Peyer's patch (tissue), 4 donors: ENCODE measurements around the gene FAM110D. TPM values are rescaled to one million over a fixed set of nuclear protein-coding genes. Genes with fewer than 3 reads are reported as not detected.

Experiments used
- DNase-seq, 3 donors: peaks; one replicate each; pipeline ENCODE4 v3.0.0-alpha.2; 2017 to 2019
- H3K27ac ChIP-seq, 4 donors: fragments of 200-600 bp; sonication (generic); one replicate each; pipeline ENCODE4 v1.5.1; 2016 to 2019
- H3K27me3 ChIP-seq, 2 donors: fragments of 200-600 bp; sonication (generic); one replicate each; pipeline ENCODE4 v1.5.1; 2019
- H3K36me3 ChIP-seq, 3 donors: fragments of 200-600 bp; sonication (generic); one replicate each; pipeline ENCODE4 v1.5.1; 2016 to 2019
- H3K4me1 ChIP-seq, 4 donors: fragments of 200-600 bp; sonication (generic); one replicate each; pipeline ENCODE4 v1.5.1; 2016 to 2019
- H3K4me3 ChIP-seq, 4 donors: fragments of 200-600 bp; sonication (generic); 1 replicate in 3 of 4; 2 replicates in 1 of 4; pipeline ENCODE4 v1.5.1; 2016 to 2019; ENCODE audit warnings: mild to moderate bottlenecking in 1 of 4
- H3K9me3 ChIP-seq, 4 donors: fragments of 200-600 bp; sonication (generic); one replicate each; pipeline ENCODE4 v1.5.1; 2016 to 2019; ENCODE audit warnings: mild to moderate bottlenecking in 1 of 4
- CTCF ChIP-seq, 6 experiments: fragments of 450-650 bp in 4 of 6; fragments of 200-600 bp in 2 of 6; sonication (generic) in 1 of 6; IDR thresholded peaks; one replicate each; pipeline ENCODE4 v1.5.1; 2017 to 2019; ENCODE audit warnings: antibody characterized with exemption in 6 of 6, mild to moderate bottlenecking in 3 of 6, moderate library complexity in 1 of 6
- POLR2A ChIP-seq, 2 donors: fragments of 450-650 bp; IDR thresholded peaks; one replicate each; pipeline ENCODE4 v1.5.1; 2017; ENCODE audit warnings: antibody characterized with exemption in 2 of 2, mild to moderate bottlenecking in 2 of 2, moderate library complexity in 2 of 2
- total RNA-seq, 4 donors: library from RNA; depleted of rRNA; stranded (reverse); fragments of >200 nt; gene quantifications; one replicate each; pipeline ENCODE4 v1.1.0, GENCODE V29; 2016

The FAM110D gene
- total RNA-seq, 4 donors from 2014 or later, result 1.3 to 6.6 (median 1.3) TPM; not detected in 1

DNA sequence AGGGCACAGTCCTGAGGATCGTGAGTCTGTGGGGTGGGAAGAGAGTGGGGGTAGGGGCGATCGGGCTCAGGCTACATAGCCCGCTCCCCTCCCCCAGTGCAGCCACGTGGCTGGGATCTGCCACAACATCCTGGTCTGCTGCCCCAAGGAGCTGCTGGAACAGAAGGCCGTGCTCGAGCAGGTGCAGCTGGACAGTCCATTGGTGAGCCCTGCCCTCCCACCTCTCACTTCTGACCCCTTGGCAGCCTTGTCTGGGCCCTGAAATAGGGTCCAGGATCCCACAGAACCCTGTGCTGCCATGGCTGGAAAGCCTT, 23.5 kb downstream of the FAM110D start:
- peaks cover 0 to 32% (median 0%) of the 10 kb centered on the region in 3 donors for H3K36me3 ChIP-seq
- no peak for DNase-seq
- no peaks in the 10 kb centered on the region for H3K9me3 ChIP-seq
- no peaks in the 10 kb centered on the region for H3K4me1 ChIP-seq
- no peak overlapping the region for H3K27ac ChIP-seq
- H3K27me3 ChIP-seq, result no peaks in the 10 kb centered on the region
- no peak overlapping the region for H3K4me3 ChIP-seq
- no peak for TF ChIP-seq POLR2A (IDR thresholded peaks at IDR 0.05)
- TF ChIP-seq CTCF (IDR thresholded peaks at IDR 0.05), result no peak

GRCh38 chr1:26184086-26184485, 25.2 kb downstream of the FAM110D start:
- Histone ChIP-seq H3K4me1 (no peaks in the 10 kb centered on the region), H3K36me3 (peaks cover 0 to 38% (median 0%) of the 10 kb centered on the region in 3 donors), H3K9me3 (no peaks in the 10 kb centered on the region), H3K27ac (no peak overlapping the region), H3K27me3 (no peaks in the 10 kb centered on the region), H3K4me3 (no peak overlapping the region)
- no peak for TF ChIP-seq CTCF (IDR thresholded peaks at IDR 0.05)
- no peak for TF ChIP-seq POLR2A (IDR thresholded peaks at IDR 0.05)
- no peak for DNase-seq

- Histone ChIP-seq H3K4me1 (no peaks in the 10 kb centered on the region), H3K9me3 (no peaks in the 10 kb centered on the region), H3K36me3 (peaks cover 0 to 38% (median 0%) of the 10 kb centered on the region in 3 donors), H3K27me3 (no peaks in the 10 kb centered on the region), H3K4me3 (no peak overlapping the region), H3K27ac (no peak overlapping the region)
- no peak for DNase-seq
- TF ChIP-seq CTCF (IDR thresholded peaks at IDR 0.05) (no peak), POLR2A (IDR thresholded peaks at IDR 0.05) (no peak)
Measured at GRCh38 chr1:26184883-26185282, 26.0 kb downstream of the FAM110D start.

GRCh38 chr1:26187882-26188281, 29.0 kb downstream of the FAM110D start:
- Histone ChIP-seq H3K27me3 (no peaks in the 10 kb centered on the region), H3K9me3 (no peaks in the 10 kb centered on the region), H3K4me1 (no peaks in the 10 kb centered on the region), H3K36me3 (peaks cover 0 to 24% (median 0%) of the 10 kb centered on the region in 3 donors), H3K27ac (no peak overlapping the region), H3K4me3 (no peak overlapping the region)
- TF ChIP-seq POLR2A (IDR thresholded peaks at IDR 0.05) (no peak), CTCF (IDR thresholded peaks at IDR 0.05) (no peak)
- DNase-seq, result no peak

DNA sequence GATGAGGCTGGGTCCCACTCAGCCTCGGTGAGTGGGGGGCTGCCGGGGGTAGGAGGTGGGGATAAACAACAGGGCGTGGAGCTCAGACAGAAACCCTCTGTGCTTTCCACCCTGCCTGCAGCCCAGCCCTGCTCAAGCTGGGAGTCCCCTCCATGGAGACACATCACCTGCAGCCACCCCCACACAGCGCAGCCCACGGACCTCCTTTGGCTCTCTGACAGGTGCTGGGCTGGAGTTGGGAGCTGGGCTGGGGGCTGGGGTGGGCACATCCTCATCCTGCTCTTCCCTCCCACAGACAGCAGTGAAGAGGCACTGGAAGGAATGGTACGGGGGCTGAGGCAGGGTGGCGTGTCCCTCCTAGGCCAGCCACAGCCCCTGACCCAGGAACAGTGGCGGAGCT, 29.6 kb downstream of the FAM110D start:
- no peak overlapping the region for H3K4me3 ChIP-seq
- H3K4me1 ChIP-seq, result no peaks in the 10 kb centered on the region
- DNase-seq, result no peak
- H3K27ac ChIP-seq, result no peak overlapping the region
- TF ChIP-seq POLR2A (IDR thresholded peaks at IDR 0.05) (no peak), CTCF (IDR thresholded peaks at IDR 0.05) (no peak)
- no peaks in the 10 kb centered on the region for H3K9me3 ChIP-seq
- peaks cover 0 to 22% (median 0%) of the 10 kb centered on the region in 3 donors for H3K36me3 ChIP-seq
- H3K27me3 ChIP-seq, result no peaks in the 10 kb centered on the region

- peaks cover 0 to 20% (median 0%) of the 10 kb centered on the region in 3 donors for H3K36me3 ChIP-seq
- no peaks in the 10 kb centered on the region for H3K9me3 ChIP-seq
- no peaks in the 10 kb centered on the region for H3K4me1 ChIP-seq
- H3K4me3 ChIP-seq, result no peak overlapping the region
- H3K27me3 ChIP-seq, result no peaks in the 10 kb centered on the region
- TF ChIP-seq POLR2A (IDR thresholded peaks at IDR 0.05) (no peak), CTCF (IDR thresholded peaks at IDR 0.05) (no peak)
- H3K27ac ChIP-seq, result no peak overlapping the region
- DNase-seq, result no peak
Measured at GRCh38 chr1:26189331-26189730, 30.5 kb downstream of the FAM110D start.
